HG03378 (cell line): Measurements from ENCODE around the gene RRBP1.

Experiments used
- ATAC-seq: cut with Tn5 transposase; IDR thresholded peaks from one replicate; pipeline ENCODE4 v1.9.1; 2021; ENCODE audit warnings: mild to moderate bottlenecking, moderate library complexity; ENCODE audit not compliant: unreplicated experiment

The RRBP1 gene

DNA sequence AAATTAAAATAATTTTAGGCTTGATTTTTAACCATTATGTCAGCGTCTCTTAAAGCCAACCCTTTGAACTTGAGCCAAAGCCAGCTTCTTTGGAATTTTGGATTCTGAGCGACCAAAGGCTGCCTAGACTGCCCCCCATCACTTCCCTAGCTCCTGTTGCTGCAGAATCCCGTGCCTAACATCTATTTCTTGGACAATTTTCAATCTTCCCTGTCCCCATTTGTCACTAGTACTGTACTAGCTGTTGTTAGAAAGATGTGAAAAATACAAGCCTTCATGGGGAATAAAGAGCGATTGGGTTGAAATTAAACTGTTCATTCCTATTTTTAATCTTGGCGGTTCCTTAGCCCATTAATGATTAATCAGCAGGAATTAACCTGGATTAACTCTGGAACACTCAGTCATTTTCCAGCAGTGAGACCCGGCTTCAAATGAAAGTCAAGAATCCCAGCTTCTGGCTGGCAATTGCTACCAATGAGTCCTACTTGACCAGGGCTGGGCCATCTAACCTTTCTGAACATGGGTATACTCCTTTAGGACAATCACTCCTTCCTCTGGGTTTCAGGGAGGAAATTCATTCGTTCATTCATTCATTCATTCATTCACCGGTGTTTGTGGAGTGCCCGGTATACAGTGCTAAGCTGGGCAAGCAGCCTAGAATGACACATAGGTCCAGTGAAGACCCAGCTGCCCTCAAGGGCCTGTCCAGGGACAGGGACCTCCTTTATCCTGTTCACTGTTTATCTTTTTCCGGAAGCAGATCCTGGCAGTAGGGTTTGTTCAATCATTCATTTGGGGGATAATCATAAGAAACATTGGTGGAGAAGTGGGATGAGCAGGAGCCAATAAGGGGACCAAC is 1.4 kb upstream of the RRBP1 start:
- no peak for ATAC-seq

DNA sequence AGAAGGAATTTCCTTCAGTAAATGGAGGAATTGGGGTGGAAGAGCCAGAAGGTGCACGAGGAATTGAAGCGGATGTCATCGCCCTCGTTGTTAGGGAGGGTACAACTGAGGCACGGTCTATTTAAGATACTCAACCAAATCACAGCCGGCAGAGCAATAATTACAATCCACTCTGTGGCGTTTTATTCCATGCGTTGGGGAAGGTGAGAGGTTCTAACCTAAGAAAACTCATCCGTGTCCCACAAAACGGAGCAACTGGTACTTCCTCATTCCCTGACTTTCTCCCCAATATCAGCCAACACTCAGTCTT is 802 bp upstream of the RRBP1 start:
- ATAC-seq: no peak

GRCh38 chr20:17681726-17682102 is 328 bp downstream of the RRBP1 start:
- ATAC-seq: no peak

DNA sequence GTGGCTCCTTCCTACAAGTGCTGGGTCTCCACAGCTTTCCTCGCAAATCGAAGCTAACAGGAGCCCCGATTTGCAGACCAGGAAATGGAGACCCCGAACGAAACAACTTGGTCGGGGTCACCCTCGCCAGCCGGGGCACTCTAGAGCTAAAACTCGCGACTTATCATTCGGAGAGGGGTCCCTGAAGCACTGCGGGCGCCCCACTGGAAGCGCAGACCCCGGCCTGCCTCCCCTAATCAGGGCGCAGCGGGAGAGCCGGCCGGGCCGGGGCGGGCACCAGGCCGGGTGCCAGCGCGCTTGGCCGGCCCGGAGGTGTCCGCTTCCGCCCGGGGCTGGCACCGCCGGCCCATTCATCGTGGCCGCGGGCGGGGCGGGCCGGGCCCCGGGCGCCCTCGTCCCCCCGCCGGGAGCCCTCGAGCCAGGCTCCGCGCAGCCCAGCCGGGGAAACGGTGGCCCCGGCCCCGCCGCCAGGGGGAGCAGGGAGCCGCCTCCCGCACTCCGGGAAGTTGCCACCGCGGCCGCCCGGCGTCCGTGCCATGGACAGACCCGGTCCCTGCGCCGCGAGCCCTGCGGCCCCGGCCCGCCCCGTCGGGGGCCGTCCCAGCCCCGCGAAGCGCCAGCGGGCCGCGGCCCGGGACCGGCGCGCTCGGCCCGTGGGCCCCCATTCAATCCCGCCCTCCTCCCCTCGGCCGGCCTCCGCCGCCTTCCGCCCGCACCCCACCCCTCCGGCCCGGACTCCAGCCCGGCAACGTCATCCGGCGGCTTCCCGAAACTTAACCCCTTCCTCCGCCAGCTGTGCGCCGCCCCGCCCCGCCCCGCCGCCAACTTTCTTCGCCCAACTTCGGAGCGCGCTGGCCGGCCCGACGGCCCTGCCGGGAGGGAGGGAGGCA is 961 bp downstream of the RRBP1 start:
- no peak for ATAC-seq

DNA sequence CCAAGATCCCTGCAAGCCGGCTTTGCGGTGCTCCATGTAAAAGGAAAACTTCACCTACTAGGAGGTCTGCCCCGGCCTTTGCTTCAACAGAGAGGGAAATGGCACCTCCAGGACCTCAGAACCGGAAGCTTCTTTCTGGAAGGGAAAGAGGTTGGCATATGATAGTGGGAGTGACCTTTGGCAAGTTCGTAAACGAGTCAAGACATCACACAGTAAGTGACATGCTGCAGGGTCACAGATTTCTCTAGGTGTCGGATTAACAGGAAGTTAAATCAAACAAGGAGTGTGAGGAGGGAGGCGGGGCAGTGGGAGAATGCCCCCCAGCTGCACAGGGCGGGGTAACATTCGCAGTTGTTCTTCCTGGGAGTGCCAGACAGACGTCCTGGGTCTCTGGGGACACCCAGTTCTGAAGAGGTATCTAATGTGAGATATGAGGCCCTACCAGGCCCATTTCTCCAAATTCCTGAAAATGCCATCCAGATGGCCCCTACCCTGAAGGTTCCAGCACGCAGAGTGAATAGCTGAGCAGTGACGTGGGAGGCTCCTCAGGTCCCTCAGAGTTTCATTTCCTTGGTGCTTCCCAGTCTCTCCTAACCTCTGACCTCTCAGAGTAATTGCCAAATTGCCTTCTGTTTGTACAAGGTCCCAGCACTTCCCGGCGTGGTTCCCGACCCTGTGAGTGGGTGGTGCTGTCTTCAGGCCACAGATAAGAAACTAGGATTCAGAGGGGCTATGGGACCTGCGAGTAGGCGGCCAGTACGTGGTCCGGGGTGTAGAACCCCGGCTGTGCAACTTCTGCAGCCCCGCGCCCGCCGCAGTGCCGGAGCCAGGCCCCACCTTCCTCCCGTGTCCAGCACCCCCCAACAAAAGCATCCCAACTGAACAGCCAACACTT is 1.9 kb downstream of the RRBP1 start:
- ATAC-seq: no peak

DNA sequence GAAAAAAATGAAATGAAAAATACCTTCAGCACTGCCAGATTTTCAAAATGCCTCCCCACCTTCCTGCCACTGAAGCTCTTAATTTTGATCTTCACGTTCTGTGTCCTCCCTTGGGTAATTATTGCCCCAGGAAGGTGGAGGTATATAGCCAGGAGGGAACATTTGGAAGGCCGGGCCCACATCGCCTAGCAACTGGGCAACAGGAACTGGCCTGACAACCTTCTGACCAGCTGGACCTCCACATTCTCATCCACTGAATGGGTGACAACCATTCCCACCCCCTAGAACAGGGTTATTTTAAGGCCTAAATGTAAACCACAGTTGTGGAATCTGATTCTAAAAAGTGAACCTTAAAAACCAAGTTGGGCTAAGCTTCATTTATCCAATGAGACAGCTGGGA is 3.2 kb downstream of the RRBP1 start:
- no peak for ATAC-seq

DNA sequence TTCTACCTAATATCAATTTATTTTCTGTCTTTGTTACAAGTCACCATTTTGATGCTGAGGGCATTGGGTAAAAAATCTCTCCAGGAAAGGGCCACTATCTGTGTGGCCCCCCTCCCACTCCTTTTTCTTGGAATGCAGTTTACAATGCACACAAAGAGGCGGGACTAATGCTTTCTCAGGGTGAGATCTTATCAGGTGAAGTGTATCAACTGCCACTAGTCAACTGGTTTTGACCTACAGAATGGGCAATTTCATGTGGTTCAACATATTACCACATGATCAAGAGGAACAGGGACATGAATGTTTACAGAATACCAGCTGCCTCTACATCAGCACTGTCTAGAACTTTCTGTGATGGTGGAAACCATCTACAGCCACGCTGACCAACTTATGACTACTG is 3.7 kb downstream of the RRBP1 start:
- no peak for ATAC-seq

DNA sequence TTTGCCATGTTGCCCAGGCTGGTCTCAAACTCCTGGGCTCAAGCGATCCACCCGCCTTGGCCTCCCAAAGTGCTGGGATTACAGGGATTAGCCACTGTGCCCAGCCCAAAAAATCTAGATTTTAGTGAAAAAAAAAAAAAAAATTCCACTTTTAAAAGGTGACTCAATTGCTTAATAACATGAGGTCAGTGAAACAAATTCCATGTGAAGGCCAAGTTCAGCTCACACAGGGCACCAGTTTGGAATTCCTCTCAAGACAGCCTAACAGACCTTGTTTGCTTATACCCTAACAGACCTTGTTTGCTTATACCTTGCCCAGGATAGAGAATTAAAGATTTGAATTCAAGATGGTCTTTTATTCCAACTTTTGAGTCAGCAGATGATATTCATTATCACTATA is 5.1 kb downstream of the RRBP1 start:
- ATAC-seq: no peak

- ATAC-seq: no peak
Observed at GRCh38 chr20:17676378-17676759, 5.7 kb downstream of the RRBP1 start.

GRCh38 chr20:17675519-17676377 is 6.3 kb downstream of the RRBP1 start:
- no peak for ATAC-seq

- ATAC-seq: no peak
Observed at GRCh38 chr20:17674722-17675518, 7.1 kb downstream of the RRBP1 start.

DNA sequence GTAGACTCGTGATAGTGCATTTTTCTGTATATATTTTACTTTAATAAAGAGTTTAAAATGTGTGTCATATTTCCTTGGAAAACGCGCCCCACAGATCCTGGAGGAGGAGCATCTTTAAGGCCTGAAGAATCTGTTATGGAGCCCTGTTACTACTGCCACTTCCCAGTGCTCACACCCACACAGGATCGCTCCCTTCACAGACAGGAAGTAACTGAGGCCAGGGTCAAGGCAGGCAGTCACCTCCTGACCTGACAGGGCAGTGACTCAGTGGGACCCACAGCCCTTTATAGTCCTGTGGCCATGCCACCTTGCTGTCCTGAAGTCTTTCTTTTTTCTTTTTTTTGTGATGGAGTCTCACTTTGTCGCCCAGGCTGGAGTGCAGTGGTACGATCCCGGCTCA is 9.0 kb downstream of the RRBP1 start:
- no peak for ATAC-seq

DNA sequence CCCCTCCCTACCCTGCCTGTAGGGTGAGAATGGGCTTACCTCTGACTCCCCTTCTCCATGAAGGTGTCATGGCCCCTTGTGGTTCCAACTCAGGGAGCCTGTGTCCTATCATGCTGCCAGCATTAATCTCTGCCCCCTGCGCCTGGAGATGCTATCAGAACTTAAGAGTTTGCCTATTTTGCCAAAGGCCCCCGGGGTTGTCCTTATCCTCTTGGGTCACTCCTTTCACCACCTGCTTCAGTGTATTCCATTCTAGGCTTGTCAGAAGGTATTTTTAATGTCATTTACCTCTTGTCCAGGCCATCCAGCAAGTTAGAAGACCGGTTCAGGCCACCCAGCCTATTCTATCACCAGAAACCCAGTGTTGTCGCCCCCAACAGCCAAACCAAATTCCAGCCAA is 10.5 kb downstream of the RRBP1 start:
- no peak for ATAC-seq

DNA sequence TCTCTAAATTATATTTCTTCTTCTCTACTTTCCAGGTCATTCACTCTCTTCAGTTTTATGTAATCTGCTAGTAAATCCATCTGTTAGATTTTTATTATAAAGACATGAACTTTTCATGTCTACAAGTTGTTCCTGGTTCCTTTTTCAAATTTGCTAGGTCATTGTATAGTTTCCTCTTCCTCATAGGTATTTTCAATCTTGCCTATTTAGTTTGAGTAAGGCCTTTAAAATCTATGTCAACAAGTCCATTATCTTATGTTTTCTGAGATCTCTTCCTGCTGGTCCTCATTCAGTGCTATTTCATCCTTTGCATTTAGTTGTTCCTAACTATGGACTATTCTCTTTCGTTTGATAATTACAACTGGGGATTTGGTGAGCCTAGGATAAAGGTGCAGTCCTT is 11.0 kb downstream of the RRBP1 start:
- ATAC-seq: no peak

DNA sequence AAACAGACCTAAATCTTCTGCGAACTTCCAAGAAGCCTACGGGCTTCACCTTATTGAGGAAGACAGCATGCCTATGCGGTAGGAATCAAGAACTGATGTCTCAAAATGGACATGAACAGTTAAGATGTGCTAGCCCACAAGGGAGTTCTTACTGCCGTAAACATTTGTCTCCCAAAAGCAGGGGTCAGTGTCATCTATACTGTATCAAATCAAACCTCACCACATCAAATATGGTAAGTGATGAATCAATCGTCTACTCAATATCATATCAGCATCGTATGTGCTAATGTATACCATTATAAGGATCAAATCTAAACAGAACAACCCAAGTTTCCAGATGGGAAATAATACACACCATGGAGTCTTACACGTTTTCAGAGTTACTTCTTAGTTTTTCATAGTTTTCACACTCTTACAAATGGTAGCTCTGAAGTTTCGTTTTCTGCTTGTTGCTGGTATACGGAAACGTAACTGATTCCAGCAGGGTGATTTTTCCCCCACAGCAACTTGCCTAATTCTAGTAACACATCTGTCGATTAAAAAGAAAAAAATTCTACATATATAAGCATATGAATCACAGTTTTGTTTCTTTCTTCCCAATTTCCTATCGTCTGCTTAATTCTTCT is 12.6 kb downstream of the RRBP1 start:
- no peak for ATAC-seq

DNA sequence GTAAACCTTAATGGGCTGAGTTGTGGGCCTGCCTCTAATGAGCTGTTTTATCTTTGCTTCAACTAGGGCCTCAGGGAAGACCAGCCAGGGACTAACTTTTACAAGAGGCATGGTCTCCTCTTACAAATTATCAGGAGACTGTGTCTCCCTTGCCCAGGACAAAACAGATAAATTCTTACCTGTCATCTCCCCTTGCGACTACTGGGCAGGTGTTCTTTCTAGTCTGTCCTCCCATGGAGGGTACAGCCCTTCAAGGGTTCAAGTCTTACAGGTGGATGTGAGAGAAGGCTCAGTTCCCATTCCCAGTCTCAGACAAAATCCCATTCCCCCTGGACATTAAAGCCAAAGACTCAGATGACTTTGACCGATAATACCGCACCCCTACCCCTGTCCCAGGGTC is 13.6 kb downstream of the RRBP1 start:
- no peak for ATAC-seq

DNA sequence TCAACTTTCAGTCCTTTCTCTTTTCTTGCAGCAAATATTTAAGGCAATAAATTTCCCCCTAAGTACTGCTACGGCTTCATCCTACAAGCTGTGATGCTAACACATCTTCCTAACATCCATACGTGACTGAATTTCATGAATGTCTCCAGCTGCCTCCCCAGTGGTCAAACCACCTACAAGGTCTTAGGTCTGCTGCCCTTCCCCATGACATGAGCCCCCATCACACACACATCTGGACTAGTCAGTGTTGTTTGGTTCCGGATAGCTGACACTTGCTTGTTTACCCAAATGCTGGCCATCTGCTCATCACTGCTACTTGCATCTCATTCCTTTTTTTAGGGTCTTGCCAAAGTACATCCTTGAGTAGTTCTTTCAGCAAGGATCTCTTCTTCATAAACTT is 14.6 kb downstream of the RRBP1 start:
- no peak for ATAC-seq

DNA sequence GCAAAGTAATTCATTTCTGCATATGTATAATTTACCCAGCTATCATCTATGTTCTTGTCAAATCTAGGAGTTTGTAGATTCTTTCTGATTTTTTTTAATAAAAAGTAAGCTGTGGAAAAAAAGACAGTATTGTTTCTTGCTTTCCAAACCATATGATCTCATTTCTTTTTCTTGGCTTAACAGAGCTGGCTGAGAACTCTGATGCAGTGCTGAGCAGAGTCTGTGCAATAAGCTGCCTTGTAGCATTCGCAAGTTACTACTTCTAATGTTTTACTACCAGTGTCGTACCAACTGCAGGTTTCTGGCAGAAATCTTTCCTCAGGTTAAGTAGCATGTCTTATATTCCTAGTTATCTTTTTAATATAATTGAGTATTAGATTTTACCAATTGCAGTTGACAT is 15.6 kb downstream of the RRBP1 start:
- no peak for ATAC-seq

GRCh38 chr20:17665756-17666155 is 16.3 kb downstream of the RRBP1 start:
- ATAC-seq: no peak
